ENCODE measurements around the gene TSEN15.
"Not testable (repeated sequence)": the region's sequence is repeated elsewhere in the genome, so short reads cannot be mapped to it uniquely, and the experiment has no call there.

Gene TSEN15

DNA sequence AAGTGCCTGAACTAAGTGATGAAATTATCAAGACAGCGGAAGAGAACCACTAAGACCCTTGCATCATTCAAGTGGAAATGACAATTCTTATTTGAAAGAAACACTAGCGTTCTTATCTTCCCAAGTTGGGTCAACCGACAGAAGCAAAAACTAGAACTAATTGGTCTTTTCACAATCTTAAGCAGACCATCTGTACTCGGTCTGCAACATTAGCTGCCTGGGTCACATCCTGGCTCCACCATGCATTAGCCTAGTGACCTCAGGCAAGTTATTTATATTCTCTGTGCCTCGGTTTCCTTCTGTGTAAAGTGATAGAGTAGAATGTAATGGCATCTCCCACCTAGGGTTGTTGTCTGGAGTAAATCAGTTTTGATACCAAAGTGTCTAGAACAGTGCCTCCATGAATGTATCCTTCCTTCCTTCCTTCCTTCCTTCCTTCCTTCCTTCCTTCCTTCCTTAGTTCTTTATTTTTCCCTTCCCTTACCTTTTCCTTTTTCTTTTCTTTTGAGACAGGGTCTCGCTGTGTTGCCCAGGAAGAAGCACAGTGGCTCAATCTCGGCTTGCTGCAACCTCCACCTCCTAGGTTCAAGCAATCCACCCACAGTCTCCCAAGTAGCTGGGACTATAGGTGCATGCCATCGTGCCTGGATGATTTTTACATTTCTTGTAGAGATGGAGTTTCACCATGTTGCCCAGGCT lies 20.0 kb upstream of the TSEN15 start:
- DNase-seq (ENCODE audit: low read depth in 2 of 2, low spot score in 1 of 2), result no peak

- DNase-seq (ENCODE audit: low read depth in 2 of 2, low spot score in 1 of 2), result no peak
These were observed 19.1 kb upstream of the TSEN15 start for GRCh38 chr1:184032306-184032929.

- no peak for DNase-seq (ENCODE audit: low read depth in 2 of 2, low spot score in 1 of 2)
These were observed 18.6 kb upstream of the TSEN15 start for GRCh38 chr1:184032930-184033418.

DNA sequence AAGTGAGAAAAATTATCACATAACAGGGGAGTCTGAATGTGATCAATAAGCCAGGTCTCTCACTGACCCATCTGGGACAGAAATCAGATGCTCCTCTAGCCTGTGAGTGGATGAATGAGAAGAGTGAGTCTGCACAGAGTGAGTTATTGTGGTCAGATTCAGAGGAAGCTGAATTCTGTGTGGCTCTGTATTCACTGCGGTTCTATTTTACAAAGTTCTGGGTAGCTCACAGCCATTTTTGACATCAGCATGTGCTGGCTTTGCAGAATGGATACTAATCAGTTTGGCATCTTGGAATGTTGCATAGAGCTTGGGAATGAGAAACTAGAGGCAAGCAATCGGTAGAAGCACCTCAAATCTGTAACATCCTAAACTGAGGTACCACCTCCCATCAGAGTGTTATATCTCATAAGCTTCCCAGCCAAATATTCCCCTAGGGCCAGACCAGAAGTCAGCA lies 17.8 kb upstream of the TSEN15 start:
- DNase-seq (ENCODE audit: low read depth in 2 of 2, low spot score in 1 of 2), result no peak

DNA sequence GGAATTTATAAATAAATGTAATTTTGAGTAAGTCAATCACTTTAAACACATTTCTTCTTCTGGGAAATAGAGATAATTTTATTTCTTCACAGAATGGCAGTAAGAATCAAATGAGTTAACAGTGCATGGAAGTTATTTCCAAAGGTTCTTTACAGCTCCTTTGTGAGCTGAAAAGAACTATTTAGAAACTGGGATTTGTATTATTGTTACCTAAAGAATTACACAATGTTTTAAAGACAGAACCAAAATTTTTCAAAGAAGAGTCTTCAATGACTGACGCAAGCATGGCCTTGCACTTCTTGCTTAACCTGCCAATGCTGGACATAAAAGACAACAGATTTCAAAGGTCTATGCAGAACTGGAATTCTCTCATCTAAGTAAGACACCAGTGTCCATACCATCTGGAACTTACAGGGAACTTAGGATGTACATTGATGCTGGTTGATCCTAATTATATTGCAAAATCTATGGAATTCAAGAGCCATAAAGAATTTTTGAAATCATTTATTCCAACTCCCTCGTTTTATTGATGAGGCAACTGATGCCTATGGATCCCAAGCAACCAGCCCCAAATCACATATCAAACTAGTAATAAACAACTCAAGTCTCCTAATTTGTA lies 16.7 kb upstream of the TSEN15 start:
- DNase-seq (ENCODE audit: low read depth in 2 of 2, low spot score in 1 of 2), result no peak

DNA sequence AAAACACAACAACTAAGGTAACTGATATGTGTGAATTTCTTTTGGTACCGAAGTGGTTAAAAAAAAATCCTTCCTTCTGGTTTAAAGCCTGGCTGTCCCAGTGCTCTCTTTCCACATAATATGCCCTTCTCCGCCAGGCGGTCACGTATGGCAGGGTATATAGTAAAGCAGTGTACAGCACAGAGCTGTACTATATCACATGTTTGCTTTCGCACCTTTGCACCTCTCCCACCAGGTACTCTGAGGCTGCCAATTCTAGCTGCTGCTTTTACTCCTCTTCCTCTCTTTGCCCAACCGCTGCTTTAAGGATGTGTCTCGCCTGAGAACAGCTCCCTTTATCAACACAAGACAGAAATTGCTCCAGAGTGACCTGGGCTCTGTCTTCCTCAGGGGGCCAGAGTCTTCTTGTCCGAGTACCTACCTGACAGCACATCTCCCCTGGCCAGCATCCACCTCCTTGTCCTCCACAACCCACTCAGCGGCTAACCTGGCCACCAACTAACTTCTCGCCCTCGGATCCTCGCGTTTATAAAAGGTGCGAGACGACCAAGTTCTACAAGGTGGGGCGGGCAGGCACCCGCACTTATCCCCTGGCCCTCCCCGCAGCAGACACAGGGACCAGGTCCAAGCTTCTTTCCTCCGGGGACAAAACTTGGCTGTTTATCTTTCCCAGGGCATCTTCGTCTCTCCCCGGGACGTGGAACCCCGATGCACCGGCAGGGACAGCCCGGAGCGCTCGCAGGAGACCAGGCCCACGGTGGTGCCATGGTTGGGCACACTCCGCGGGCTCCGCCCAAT lies 15.6 kb upstream of the TSEN15 start:
- DNase-seq (ENCODE audit: low read depth in 2 of 2, low spot score in 1 of 2), result no peak

DNA sequence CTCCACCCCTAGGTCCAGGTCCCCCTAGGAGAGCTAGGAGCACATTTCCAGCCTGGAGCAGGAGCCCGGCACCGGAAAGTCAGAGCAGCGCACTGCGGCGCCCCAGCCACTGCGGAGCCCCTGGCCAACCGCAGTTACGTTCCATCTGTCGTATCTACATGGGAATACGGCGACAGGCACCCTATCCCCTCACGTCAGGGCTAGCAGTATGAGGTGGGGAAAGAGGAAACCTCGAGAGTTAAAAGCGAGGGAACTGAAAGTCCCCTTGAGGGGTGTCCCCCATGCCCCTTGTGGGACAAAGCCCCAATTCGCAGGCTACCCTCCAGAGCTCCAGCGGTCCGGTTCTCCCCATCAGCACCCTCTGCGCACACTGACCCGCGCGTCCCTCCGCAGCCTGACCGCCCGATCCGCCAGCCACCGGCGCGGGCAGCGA lies 15.0 kb upstream of the TSEN15 start:
- DNase-seq (ENCODE audit: low read depth in 2 of 2, low spot score in 1 of 2), result no peak

- no peak for DNase-seq (ENCODE audit: low read depth in 2 of 2, low spot score in 1 of 2)
These were observed 13.5 kb upstream of the TSEN15 start for GRCh38 chr1:184037849-184038591.

- no peak for DNase-seq (ENCODE audit: low read depth in 2 of 2, low spot score in 1 of 2)
These were observed 12.4 kb upstream of the TSEN15 start for GRCh38 chr1:184039126-184039525.

DNA sequence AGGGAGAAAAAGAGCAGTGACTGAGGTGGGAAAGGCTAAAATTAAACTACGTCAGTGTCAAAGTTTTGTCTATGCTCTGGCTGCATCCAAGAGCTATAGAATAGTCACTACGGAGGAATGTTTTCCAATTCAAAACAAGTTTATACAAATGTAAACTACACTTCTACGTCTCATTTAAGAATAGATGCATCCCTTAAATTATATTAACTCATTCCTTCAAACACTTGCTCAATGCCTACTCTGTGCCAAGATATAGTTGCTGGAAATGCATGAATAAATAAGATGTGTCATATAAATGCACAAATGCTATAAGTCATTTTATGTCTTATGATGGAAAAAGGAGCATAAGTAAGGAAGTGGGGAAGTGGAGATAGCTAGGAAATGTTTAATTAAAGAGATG lies 9.8 kb upstream of the TSEN15 start:
- no peak for DNase-seq (ENCODE audit: low read depth in 2 of 2, low spot score in 1 of 2)

- DNase-seq (ENCODE audit: low read depth in 2 of 2, low spot score in 1 of 2), result not testable (repeated sequence)
These were observed 8.2 kb upstream of the TSEN15 start for GRCh38 chr1:184043315-184043714.

- no peak for DNase-seq (ENCODE audit: low read depth in 2 of 2, low spot score in 1 of 2)
These were observed 6.7 kb upstream of the TSEN15 start for GRCh38 chr1:184044603-184045376.

DNA sequence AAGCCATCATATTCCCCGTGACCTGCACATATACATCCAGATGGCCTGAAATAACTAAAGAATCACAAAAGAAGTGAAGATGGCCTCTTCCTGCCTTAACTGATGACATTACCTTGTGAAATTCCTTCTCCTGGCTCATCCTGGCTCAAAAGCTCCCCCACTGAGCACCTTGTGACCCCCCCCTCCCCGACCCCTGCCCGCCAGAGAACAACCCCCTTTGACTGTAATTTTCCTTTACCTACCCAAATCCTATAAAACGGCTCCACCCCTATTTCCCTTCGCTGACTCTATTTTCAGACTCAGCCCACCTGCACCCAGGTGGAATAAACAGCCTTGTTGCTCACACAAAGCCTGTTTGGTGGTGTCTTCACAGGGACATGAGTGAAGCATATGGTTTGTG lies 4.0 kb upstream of the TSEN15 start:
- DNase-seq (ENCODE audit: low read depth in 2 of 2, low spot score in 1 of 2), result not testable (repeated sequence)

DNA sequence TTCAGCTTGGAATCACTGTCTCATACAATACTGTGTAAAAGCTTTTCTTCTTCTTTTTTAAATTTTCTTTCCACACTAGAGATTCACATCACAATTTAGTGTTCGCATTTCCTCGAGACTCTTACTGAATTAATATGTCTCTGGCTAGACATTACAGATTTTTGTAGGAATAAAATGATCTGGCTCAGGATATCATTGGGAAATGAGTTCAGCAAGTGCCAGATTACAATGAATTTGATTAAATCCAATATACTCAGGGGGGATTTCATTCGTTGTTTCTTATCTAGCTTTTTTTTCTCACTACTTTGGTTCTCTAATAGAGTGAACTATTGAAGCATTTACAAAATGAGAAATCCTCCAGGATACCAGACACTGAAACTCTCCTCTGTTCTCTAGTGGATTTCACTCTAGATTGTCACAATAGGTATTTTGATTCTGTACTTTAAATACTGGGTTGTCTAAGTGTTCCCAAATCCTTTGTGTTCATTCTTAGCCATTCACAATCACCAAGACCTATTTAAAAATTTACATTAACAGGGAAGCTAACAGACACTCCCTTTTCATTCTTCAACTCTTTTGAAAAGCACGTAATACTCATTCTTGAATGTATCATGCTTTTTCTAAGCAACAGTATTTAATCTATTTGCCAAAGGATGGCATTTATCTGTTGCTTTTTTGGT lies 2.8 kb upstream of the TSEN15 start:
- DNase-seq (ENCODE audit: low read depth in 2 of 2, low spot score in 1 of 2), result no peak

DNA sequence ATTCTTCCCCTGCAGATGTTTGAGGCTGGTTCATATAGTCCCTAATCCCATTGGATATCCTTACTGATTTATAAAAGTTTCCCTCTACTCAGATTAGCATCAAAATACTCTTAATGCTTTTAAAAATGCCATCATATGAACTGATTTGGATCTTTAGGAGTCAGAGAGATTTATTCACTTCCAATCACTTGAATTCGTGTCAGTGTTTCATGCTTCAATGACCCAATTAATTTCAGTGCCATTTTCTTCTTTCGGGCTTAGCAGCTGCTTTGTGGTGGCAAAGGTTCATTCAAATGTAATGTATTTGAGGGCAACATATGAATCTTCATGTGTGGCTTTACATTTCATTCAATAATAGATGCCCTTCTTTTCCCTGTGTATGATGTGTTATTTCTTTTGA lies 2.2 kb upstream of the TSEN15 start:
- DNase-seq (ENCODE audit: low read depth in 2 of 2, low spot score in 1 of 2), result no peak

DNA sequence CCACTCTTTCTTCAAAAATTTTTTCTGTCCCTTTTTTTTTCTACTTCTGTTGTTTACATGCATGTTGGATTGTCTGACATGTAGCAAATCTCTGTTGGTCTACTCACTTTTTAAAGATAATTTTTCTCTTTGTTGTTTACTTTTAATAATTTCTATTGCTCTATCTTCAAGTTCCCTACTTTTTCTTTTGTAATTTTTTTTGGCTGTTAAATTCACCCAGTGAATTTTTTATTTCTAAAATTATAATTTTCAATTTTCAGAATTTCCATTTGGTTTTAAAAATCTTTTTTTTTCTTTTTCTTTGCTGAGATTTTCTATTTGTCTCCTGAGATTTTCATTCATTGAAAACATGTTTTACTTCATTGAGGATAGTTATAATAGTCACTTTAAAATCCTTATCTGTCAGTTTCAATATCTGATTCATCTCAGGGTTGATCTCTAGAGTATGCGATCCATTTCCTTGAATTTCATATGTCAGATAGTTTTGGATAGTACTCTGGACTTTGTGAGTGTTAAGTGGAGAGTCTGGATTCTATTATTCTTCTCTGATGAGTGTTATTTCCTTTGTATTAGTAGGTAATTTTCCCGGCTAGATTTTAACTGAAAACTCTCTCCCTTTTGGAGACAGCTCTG lies 1.6 kb upstream of the TSEN15 start:
- DNase-seq (ENCODE audit: low read depth in 2 of 2, low spot score in 1 of 2), result no peak

- no peak for DNase-seq (ENCODE audit: low read depth in 2 of 2, low spot score in 1 of 2)
These were observed 894 bp upstream of the TSEN15 start for GRCh38 chr1:184050636-184051035.

- DNase-seq (ENCODE audit: low read depth in 2 of 2, low spot score in 1 of 2), result no peak
These were observed 419 bp upstream of the TSEN15 start for GRCh38 chr1:184051138-184051484.

GRCh38 chr1:184052194-184052559 lies 647 bp downstream of the TSEN15 start:
- DNase-seq (ENCODE audit: low read depth in 2 of 2, low spot score in 1 of 2), result no peak

Data from stimulated activated CD8-positive, alpha-beta memory T cell treated with anti-CD3 and anti-CD28 coated beads, Interleukin-4, amount 100 ng/mL, for 1 hour (primary cell).